Neuron (in vitro differentiated cells): ENCODE measurements around the gene MAN2B1.
"Not testable (repeated sequence)": the region's sequence is repeated elsewhere in the genome, so short reads cannot be mapped to it uniquely, and the experiment has no call there.

Source experiments
- H2AFZ ChIP-seq: one replicate; pipeline ENCODE4 v1.6.1; 2013; ENCODE audit warnings: low read depth, mild to moderate bottlenecking, inconsistent platforms, low read length, moderate library complexity
- H3K27me3 ChIP-seq: one replicate; pipeline ENCODE4 v1.6.1; 2013; ENCODE audit warnings: low read length; ENCODE audit not compliant: insufficient read depth
- H3K36me3 ChIP-seq: one replicate; pipeline ENCODE4 v1.6.1; 2013; ENCODE audit warnings: low read length; ENCODE audit not compliant: insufficient read depth
- H3K4me1 ChIP-seq: one replicate; pipeline ENCODE4 v1.6.1; 2013; ENCODE audit warnings: low read length; ENCODE audit not compliant: insufficient read depth
- H3K4me3 ChIP-seq: 2 replicates; pipeline ENCODE4 v1.5.1; 2013; ENCODE audit warnings: mild to moderate bottlenecking, low read length, moderate library complexity
- H3K9me3 ChIP-seq: one replicate; pipeline ENCODE4 v1.6.1; 2013; ENCODE audit warnings: low read length

MAN2B1 gene

DNA sequence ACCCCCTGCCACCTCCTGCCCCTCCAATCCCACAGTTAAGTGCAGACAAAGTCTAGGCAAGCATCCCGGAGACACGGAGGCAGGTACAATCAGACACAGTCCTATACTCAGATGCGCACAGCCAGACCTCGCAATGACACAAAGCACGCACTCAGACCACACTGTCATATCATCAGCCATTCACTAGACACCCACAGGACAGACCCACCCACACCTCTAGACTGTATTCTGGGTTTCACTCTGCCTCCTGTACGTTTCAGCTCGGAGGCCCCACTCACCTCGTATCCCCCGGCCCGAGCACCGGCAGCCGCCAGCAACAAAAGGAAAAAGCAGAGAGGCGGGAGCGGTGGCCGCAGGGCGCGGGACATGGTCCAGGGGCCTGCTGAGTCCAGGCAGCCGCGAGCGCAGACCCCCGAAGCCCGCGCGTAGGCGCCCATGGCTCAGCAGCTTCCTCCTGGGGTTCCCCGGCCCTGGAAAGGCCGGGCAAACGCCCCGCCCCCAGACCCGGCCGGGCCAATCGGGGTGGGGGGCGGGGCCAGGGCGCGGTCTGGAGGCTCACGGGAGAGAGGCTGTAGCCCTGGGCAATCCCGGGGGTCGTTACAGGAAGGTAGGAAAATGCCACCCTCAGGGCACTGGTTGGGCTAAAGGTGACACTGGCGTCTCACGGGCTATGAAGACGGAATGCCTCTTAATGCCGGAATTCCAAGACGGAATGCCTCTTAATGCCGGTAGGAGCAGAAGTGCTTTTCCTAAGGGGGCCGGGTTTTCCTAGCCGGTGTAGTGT lies at the start of gene MAN2B1, which contains the start of gene WDR83:
MAN2B1 (minus strand) TSS at position 478 of the 784 bp plus-strand sequence; CDS start at position 437, 41 bp downstream.
WDR83 (plus strand) TSS at position 543 of the 784 bp plus-strand sequence. CDS start 2,984 bp downstream, outside the sequence.
- Histone ChIP-seq H3K36me3 (peaks cover 36% of the 10 kb centered on the region), H3K27me3 (no peaks in the 10 kb centered on the region), H3K4me1 (peaks cover 41% of the 10 kb centered on the region)

DNA sequence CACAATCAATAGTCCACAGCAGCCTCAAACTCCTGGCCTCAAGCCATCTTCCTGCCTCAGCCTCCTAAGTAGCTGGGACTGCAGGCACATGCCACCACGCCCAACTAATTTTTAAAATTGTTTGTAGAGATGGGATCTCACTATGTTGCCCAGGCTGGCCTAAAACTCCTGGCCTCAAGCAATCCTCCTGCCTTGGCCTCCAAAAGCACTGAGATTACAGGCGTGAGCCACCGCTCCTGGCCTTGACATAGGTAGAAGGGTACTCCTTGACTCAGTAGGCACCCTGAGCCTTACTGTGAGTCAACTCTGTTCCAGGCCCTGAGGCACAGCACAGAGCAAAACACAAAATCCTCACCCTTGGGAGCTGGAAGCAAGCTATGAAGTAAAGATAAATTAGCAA lies 49.4 kb upstream of the MAN2B1 start:
- Histone ChIP-seq H3K36me3 (peaks cover 67% of the 10 kb centered on the region), H3K4me3 (no peak overlapping the region), H2AFZ (no peak overlapping the region), H3K4me1 (peaks cover 8% of the 10 kb centered on the region), H3K9me3 (no peaks in the 10 kb centered on the region), H3K27me3 (no peaks in the 10 kb centered on the region)

More for the DNA sequence above, at the start of gene MAN2B1, which contains the start of gene WDR83:
- H2AFZ ChIP-seq = peak within 1 kb of the TSS; percentile 84
- H3K9me3 ChIP-seq = no peaks in the 10 kb centered on the region
- peak within 1 kb of the TSS; percentile 64 for H3K4me3 ChIP-seq

DNA sequence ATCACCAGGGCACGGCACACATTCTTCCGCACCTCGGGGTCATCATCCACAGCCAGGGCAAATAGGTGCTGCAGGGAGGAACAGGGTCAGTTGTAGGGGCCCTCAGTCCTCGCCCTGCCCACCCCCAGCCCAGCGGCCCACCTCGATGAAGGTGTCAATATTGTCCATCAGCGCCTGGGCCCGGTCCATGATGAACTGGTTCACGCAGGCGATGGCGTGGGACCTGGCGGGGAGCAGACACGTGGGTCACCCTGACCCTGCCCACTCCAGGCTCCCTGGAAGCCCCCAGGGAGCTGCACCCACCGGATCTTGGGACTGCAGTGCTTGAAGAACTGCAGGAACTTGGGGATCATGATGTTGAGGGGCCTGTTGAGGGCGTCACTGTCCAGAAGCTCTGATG lies 48.6 kb upstream of the MAN2B1 start:
- H3K4me3 ChIP-seq = no peak overlapping the region
- H3K27me3 ChIP-seq = no peaks in the 10 kb centered on the region
- no peaks in the 10 kb centered on the region for H3K4me1 ChIP-seq
- peaks cover 71% of the 10 kb centered on the region for H3K36me3 ChIP-seq
- no peak overlapping the region for H2AFZ ChIP-seq
- H3K9me3 ChIP-seq = no peaks in the 10 kb centered on the region

- H3K4me1 ChIP-seq, H3K4me3 ChIP-seq, H3K27me3 ChIP-seq, H3K9me3 ChIP-seq, H2AFZ ChIP-seq: not testable (repeated sequence)
- peaks cover 77% of the 10 kb centered on the region for H3K36me3 ChIP-seq
These were observed 46.8 kb upstream of the MAN2B1 start for GRCh38 chr19:12713304-12713703.

- not testable (repeated sequence) for H3K27me3 ChIP-seq, H2AFZ ChIP-seq, H3K9me3 ChIP-seq, H3K4me1 ChIP-seq, H3K4me3 ChIP-seq
- H3K36me3 ChIP-seq = peaks cover 81% of the 10 kb centered on the region
These were observed 45.5 kb upstream of the MAN2B1 start for GRCh38 chr19:12712077-12712476.

DNA sequence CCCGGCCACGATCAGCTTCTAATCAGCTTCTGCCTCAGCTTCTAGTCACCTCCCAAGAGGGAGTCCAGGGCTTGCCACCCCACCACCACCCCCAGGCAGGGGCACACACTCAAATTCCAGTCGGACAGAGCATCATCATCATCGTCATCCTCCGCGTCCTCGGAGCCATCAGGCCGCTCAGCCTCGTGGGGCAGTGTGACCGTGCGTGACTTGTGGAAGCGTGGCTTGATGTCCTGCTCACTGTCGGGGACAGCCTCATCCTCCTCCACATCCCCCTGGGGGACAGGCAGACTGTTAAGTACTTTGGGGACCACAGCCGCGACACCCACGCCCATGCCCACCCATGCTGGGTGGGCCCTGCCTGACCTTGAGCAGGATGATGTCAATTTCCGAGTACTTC lies 44.6 kb upstream of the MAN2B1 start:
- no peak overlapping the region for H3K4me3 ChIP-seq
- H3K27me3 ChIP-seq = no peaks in the 10 kb centered on the region
- H2AFZ ChIP-seq = no peak overlapping the region
- peaks cover 80% of the 10 kb centered on the region for H3K36me3 ChIP-seq
- H3K4me1 ChIP-seq = no peaks in the 10 kb centered on the region
- H3K9me3 ChIP-seq = no peaks in the 10 kb centered on the region

- Histone ChIP-seq H3K36me3 (peaks cover 79% of the 10 kb centered on the region), H3K9me3 (no peaks in the 10 kb centered on the region), H2AFZ (no peak overlapping the region), H3K4me1 (no peaks in the 10 kb centered on the region), H3K4me3 (no peak overlapping the region), H3K27me3 (no peaks in the 10 kb centered on the region)
These were observed 42.1 kb upstream of the MAN2B1 start for GRCh38 chr19:12708641-12709040.

- H3K4me3 ChIP-seq = no peak overlapping the region
- H3K27me3 ChIP-seq = no peaks in the 10 kb centered on the region
- H2AFZ ChIP-seq = no peak overlapping the region
- no peaks in the 10 kb centered on the region for H3K4me1 ChIP-seq
- no peaks in the 10 kb centered on the region for H3K9me3 ChIP-seq
- peaks cover 85% of the 10 kb centered on the region for H3K36me3 ChIP-seq
These were observed 39.8 kb upstream of the MAN2B1 start for GRCh38 chr19:12706332-12706718.

GRCh38 chr19:12705654-12706331 lies 39.3 kb upstream of the MAN2B1 start:
- no peaks in the 10 kb centered on the region for H3K9me3 ChIP-seq
- H3K27me3 ChIP-seq = no peaks in the 10 kb centered on the region
- H2AFZ ChIP-seq = no peak overlapping the region
- no peak overlapping the region for H3K4me3 ChIP-seq
- no peaks in the 10 kb centered on the region for H3K4me1 ChIP-seq
- H3K36me3 ChIP-seq = peaks cover 87% of the 10 kb centered on the region

- Histone ChIP-seq H2AFZ (no peak overlapping the region), H3K27me3 (no peaks in the 10 kb centered on the region), H3K4me3 (no peak overlapping the region), H3K9me3 (no peaks in the 10 kb centered on the region), H3K36me3 (peaks cover 86% of the 10 kb centered on the region), H3K4me1 (no peaks in the 10 kb centered on the region)
These were observed 38.6 kb upstream of the MAN2B1 start for GRCh38 chr19:12705169-12705568.

- H2AFZ ChIP-seq = no peak overlapping the region
- no peaks in the 10 kb centered on the region for H3K9me3 ChIP-seq
- no peak overlapping the region for H3K4me3 ChIP-seq
- no peaks in the 10 kb centered on the region for H3K4me1 ChIP-seq
- no peaks in the 10 kb centered on the region for H3K27me3 ChIP-seq
- peaks cover 79% of the 10 kb centered on the region for H3K36me3 ChIP-seq
These were observed 36.5 kb upstream of the MAN2B1 start for GRCh38 chr19:12703046-12703445.

- H3K4me3 ChIP-seq = no peak overlapping the region
- H2AFZ ChIP-seq = no peak overlapping the region
- no peaks in the 10 kb centered on the region for H3K9me3 ChIP-seq
- peaks cover 74% of the 10 kb centered on the region for H3K36me3 ChIP-seq
- no peaks in the 10 kb centered on the region for H3K27me3 ChIP-seq
- H3K4me1 ChIP-seq = no peaks in the 10 kb centered on the region
These were observed 35.2 kb upstream of the MAN2B1 start for GRCh38 chr19:12701596-12702282.

- Histone ChIP-seq H3K27me3 (no peaks in the 10 kb centered on the region), H3K4me3 (no peak overlapping the region), H3K4me1 (peaks cover 10% of the 10 kb centered on the region), H3K36me3 (peaks cover 42% of the 10 kb centered on the region), H2AFZ (no peak overlapping the region), H3K9me3 (no peaks in the 10 kb centered on the region)
These were observed 31.6 kb upstream of the MAN2B1 start for GRCh38 chr19:12698138-12698537.
